Smooth muscle cell (in vitro differentiated cells): Measurements from ENCODE around the gene RAD9B. TPM values are rescaled to one million over a fixed set of nuclear protein-coding genes. Genes with fewer than 3 reads are reported as not detected.

Experiments
- DNase-seq: peaks from one replicate; lab custom pipeline; 2025; ENCODE audit not compliant: unreplicated experiment; lab: John Stamatoyannopoulos, UW
- H2AFZ ChIP-seq: fragments of 200-600 bp; sonication (generic); 2 replicates; pipeline ENCODE4 v1.6.0; 2016; ENCODE audit warnings: antibody characterized with exemption, low read depth, mild to moderate bottlenecking
- H3F3A ChIP-seq: fragments of 200-600 bp; sonication (generic); 2 replicates; pipeline ENCODE4 v1.6.0; 2017; ENCODE audit warnings: antibody characterized with exemption, low read depth
- H3K27ac ChIP-seq: fragments of 200-600 bp; sonication (generic); 2 replicates; pipeline ENCODE4 v1.5.1; 2016; ENCODE audit warnings: low read depth, mild to moderate bottlenecking
- H3K27me3 ChIP-seq: fragments of 200-600 bp; sonication (generic); 2 replicates; pipeline ENCODE4 v1.6.1; 2016; ENCODE audit warnings: low read depth, mild to moderate bottlenecking
- H3K36me3 ChIP-seq: fragments of 200-600 bp; sonication (generic); 2 replicates; pipeline ENCODE4 v1.5.1; 2016; ENCODE audit warnings: low read depth
- H3K4me1 ChIP-seq: fragments of 200-600 bp; sonication (generic); 2 replicates; pipeline ENCODE4 v1.5.1; 2016; ENCODE audit warnings: low read depth
- H3K4me2 ChIP-seq: fragments of 200-600 bp; sonication (generic); 2 replicates; pipeline ENCODE4 v1.6.0; 2016; ENCODE audit warnings: mild to moderate bottlenecking
- H3K4me3 ChIP-seq: fragments of 200-600 bp; sonication (generic); 2 replicates; pipeline ENCODE4 v1.5.1; 2016; ENCODE audit warnings: mild to moderate bottlenecking
- H3K79me2 ChIP-seq: fragments of 200-600 bp; sonication (generic); 2 replicates; pipeline ENCODE4 v1.6.0; 2016; ENCODE audit warnings: low read depth, mild to moderate bottlenecking
- H3K9ac ChIP-seq: fragments of 200-600 bp; sonication (generic); 2 replicates; pipeline ENCODE4 v1.6.0; 2016; ENCODE audit warnings: low read depth
- H3K9me3 ChIP-seq: fragments of 200-600 bp; sonication (generic); replicated peaks from 2 replicates; pipeline ENCODE4 v1.5.1; 2016; ENCODE audit warnings: low read depth
- H4K20me1 ChIP-seq: fragments of 200-600 bp; sonication (generic); 2 replicates; pipeline ENCODE4 v1.6.0; 2016; ENCODE audit warnings: low read depth
- WGBS: methylation state at CpG from one replicate; pipeline ENCODE4 v1.1.7; 2016; ENCODE audit warnings: low lambda C conversion rate; 5-methylcytosine and 5-hydroxymethylcytosine counted together
- polyA plus RNA-seq: library from polyadenylated mRNA; unstranded; fragments of >200 nt; fragmentation: Nextera tagmentation; extraction: Ambion mirVana; gene quantifications from 2 replicates; pipeline ENCODE4 v1.2.1, GENCODE V29; 2016
- total RNA-seq: library from RNA; depleted of rRNA; stranded (reverse); fragments of >200 nt; gene quantifications from 2 replicates; pipeline ENCODE4 v1.2.3, GENCODE V29; 2014
- TF ChIP-seq, protein P1 (sequence below): fragments of 200-600 bp; sonication (generic); IDR thresholded peaks from 2 replicates; pipeline ENCODE4 v1.5.1; 2017; ENCODE audit warnings: borderline replicate concordance, mild to moderate bottlenecking, antibody characterized with exemption; ENCODE audit not compliant: insufficient read depth, poor library complexity, severe bottlenecking

The RAD9B gene
- total and polyA plus RNA-seq, 2 experiments from 2014 or later = 0.64 TPM; not detected in 1

DNA sequence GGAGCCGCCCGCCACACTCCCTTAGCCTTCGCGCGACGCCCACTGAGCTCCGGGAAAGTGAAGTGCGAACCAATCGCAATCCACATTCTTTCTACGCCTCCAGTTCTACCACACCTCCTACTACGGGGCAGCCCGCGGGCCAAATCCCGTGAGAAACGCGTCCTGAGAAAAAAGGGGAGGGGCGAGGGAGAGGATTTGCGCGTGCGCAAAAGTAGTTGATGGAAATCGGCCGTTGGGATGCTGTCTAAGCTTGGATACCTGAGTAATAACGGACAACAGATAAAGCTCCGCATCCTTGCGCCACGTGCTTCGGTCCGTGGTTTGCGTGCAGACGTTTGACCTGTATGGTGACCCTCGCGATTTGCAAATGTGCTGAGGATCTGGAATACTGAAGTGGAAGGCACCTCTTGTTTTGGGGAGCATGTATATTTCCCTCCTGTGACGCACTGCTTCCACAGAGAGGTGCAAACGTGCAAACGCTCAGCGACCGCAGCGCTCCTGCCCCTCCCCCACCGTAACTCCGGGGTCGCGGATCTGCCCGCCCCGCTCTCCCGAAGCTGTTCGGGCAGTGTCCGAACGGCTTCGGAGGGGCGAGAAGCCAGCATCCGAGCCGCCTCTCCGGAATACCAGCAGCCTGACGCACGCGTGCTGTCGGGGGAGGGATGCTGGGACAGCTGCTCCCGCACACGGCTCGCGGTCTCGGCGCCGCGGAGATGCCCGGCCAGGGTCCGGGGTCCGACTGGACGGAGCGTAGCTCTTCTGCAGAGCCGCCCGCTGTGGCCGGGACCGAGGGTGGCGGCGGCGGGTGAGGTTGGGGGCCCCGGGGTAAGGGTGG, 33.7 kb upstream of the RAD9B start, which contains the start of the genes FAM216A and GPN3:
Gene FAM216A, plus strand, starts transcription at position 632 of the 835 bp plus-strand sequence. Its CDS starts 31 bp downstream, at position 663.
Gene GPN3, minus strand, starts transcription at position 44 of the 835 bp plus-strand sequence. CDS start 54 bp downstream, outside the sequence.
- Histone ChIP-seq H3F3A (no peaks in the 10 kb centered on the region), H3K36me3 (no peaks in the 10 kb centered on the region), H4K20me1 (no peaks in the 10 kb centered on the region), H3K79me2 (peaks cover 12% of the 10 kb centered on the region), H3K4me3 (peak within 1 kb of the TSS; percentile 72), H2AFZ (peak within 1 kb of the TSS; percentile 87), H3K27ac (peak within 1 kb of the TSS; percentile 84), H3K4me2 (peak within 1 kb of the TSS; percentile 95), H3K4me1 (peaks cover 7% of the 10 kb centered on the region), H3K9ac (peak within 1 kb of the TSS; percentile 85), H3K27me3 (no peaks in the 10 kb centered on the region), H3K9me3 (no peaks in the 10 kb centered on the region)
- DNase-seq = peak; percentile 83
- TF ChIP-seq, protein P1, sequence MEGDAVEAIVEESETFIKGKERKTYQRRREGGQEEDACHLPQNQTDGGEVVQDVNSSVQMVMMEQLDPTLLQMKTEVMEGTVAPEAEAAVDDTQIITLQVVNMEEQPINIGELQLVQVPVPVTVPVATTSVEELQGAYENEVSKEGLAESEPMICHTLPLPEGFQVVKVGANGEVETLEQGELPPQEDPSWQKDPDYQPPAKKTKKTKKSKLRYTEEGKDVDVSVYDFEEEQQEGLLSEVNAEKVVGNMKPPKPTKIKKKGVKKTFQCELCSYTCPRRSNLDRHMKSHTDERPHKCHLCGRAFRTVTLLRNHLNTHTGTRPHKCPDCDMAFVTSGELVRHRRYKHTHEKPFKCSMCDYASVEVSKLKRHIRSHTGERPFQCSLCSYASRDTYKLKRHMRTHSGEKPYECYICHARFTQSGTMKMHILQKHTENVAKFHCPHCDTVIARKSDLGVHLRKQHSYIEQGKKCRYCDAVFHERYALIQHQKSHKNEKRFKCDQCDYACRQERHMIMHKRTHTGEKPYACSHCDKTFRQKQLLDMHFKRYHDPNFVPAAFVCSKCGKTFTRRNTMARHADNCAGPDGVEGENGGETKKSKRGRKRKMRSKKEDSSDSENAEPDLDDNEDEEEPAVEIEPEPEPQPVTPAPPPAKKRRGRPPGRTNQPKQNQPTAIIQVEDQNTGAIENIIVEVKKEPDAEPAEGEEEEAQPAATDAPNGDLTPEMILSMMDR = no peak
- under 1% methylated on average over 78 of the region's 78 CpGs for WGBS

DNA sequence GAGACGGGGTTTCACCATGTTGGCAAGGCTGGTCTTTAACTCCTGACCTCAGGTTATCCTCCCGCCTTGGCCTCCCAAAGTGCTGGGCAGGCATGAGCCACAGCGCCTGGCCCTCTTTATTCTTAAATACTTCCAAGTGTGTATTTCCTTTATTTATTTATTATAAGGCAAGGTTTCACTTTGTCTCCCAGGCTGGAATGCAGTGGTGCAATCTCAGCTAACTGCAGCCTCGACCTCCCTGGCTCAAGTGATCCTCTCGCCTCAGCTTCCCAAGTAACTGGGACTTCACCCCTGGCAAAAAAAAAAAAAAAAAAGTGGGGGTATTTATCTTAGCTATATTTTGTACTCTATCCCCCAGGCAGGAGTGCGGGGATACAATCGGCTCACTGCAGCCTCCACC, 26.7 kb upstream of the RAD9B start:
- H3K79me2 ChIP-seq = no peaks in the 10 kb centered on the region
- no peaks in the 10 kb centered on the region for H3F3A ChIP-seq
- H3K27me3 ChIP-seq = no peaks in the 10 kb centered on the region
- no peaks in the 10 kb centered on the region for H3K4me1 ChIP-seq
- H3K27ac ChIP-seq = no peak overlapping the region
- H3K9ac ChIP-seq = no peak overlapping the region
- TF ChIP-seq, protein P1 = no peak
- no peak overlapping the region for H3K4me2 ChIP-seq
- no peaks in the 10 kb centered on the region for H3K36me3 ChIP-seq
- H4K20me1 ChIP-seq = no peaks in the 10 kb centered on the region
- H2AFZ ChIP-seq = no peak overlapping the region
- H3K9me3 ChIP-seq = no peaks in the 10 kb centered on the region
- no peak overlapping the region for H3K4me3 ChIP-seq
- DNase-seq = no peak
- WGBS = 97% methylated on average over 7 of the region's 7 CpGs

DNA sequence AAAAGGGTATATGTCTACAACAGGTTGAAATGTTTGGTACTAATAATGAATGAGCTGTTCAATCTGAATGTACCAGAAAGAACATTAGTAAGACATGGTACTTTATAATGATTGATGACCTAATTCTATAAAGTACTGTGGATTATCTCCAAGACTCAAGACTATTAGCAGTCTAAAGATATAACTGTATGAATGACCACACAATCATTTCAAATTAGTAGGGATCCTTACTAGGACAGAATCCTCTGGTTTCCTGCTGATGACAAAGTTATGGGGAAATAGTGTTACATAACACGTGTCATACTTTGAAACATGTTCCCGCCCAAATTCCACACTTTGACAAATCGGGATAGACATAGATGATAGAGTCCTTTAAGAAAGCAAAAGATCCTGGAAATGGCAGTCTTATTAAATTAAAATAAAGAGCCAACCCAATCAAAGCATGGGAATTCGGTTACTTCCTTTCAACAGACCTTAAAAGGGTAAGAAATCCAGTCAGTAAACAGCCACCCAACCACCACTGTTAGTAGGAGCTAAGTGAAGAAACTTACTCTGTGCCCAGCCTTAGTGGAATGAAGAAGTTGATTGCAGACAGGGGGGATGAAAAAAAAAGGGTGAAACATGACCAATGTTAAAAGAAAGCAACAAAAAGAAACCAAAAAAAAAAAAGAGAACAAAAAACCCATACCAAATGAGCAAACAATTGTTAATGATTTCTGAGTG, 3.0 kb upstream of the RAD9B start:
- Histone ChIP-seq H3K79me2 (peaks cover 56% of the 10 kb centered on the region), H3K4me2 (no peak overlapping the region), H3K9me3 (no peaks in the 10 kb centered on the region), H3K4me3 (no peak overlapping the region), H2AFZ (no peak overlapping the region), H3F3A (peaks cover 4% of the 10 kb centered on the region), H3K9ac (no peak overlapping the region), H3K27me3 (no peaks in the 10 kb centered on the region), H3K36me3 (peaks cover 8% of the 10 kb centered on the region), H3K27ac (peak overlapping the region; percentile 28), H3K4me1 (peaks cover 9% of the 10 kb centered on the region), H4K20me1 (peaks cover 19% of the 10 kb centered on the region)
- no peak for DNase-seq
- TF ChIP-seq, protein P1 = no peak
- 85% methylated on average over 4 of the region's 4 CpGs for WGBS
